Measurements from ENCODE around the gene PLEKHG7.
"Not testable (repeated sequence)": the region's sequence is repeated elsewhere in the genome, so short reads cannot be mapped to it uniquely, and the experiment has no call there.

- not testable (repeated sequence) for TF ChIP-seq CTCF (conservative IDR thresholded peaks at IDR 0.05; ENCODE audit: low read depth in 2 of 2); EZH2phosphoT487 (IDR thresholded peaks at IDR 0.05; ENCODE audit: unreplicated experiment); POLR2AphosphoS5 (IDR thresholded peaks at IDR 0.05; ENCODE audit: low read depth); NANOG (IDR thresholded peaks at IDR 0.05; ENCODE audit: borderline replicate concordance); EZH2 (IDR thresholded peaks at IDR 0.05; ENCODE audit: low read depth, unreplicated experiment); REST (IDR thresholded peaks at IDR 0.05; ENCODE audit: unreplicated experiment)
These were observed 46.9 kb downstream of the PLEKHG7 start for GRCh38 chr12:92749691-92750090.
